ENCODE measurements around the gene KLK13.

The KLK13 gene

DNA sequence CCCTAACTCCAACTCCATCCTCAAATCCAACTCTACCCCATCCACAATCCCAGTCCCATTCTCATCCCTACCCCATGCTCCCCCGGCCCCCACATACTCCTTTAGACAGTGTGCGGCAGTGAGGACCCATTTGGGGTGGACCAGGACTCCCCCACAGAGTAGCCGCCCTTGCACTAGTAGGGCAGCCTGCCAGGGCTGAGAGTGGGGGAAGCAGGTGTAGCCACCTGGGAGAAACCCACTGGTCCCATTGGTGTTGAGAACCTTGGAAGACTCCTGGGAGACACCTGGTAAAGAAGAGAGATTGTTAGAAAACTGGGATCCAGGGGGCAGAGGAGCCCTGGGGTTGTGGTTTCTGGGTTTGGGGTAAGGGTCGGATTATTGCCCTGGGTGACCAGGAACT, 4.6 kb downstream of the KLK13 start:
- no peak for ATAC-seq
- TF ChIP-seq BACH2 (CRISPR knock-in tag; IDR thresholded peaks at IDR 0.05; ENCODE audit: borderline replicate concordance) (no peak), TCF4 (CRISPR knock-in tag; IDR thresholded peaks at IDR 0.05; ENCODE audit: borderline replicate concordance) (no peak), ZFP3 (CRISPR knock-in tag; IDR thresholded peaks at IDR 0.05) (no peak), OSR1 (CRISPR knock-in tag; IDR thresholded peaks at IDR 0.05) (no peak), GLIS3 (CRISPR knock-in tag; IDR thresholded peaks at IDR 0.05) (no peak), ESRRG (CRISPR knock-in tag; IDR thresholded peaks at IDR 0.05) (no peak), CSDC2 (CRISPR knock-in tag; IDR thresholded peaks at IDR 0.05) (no peak), SNAI2 (CRISPR knock-in tag; IDR thresholded peaks at IDR 0.05) (no peak), PPARA (CRISPR knock-in tag; IDR thresholded peaks at IDR 0.05; ENCODE audit: borderline replicate concordance) (no peak), POU6F1 (CRISPR knock-in tag; IDR thresholded peaks at IDR 0.05; ENCODE audit: borderline replicate concordance, low read depth) (no peak), ZNF8 (CRISPR knock-in tag; IDR thresholded peaks at IDR 0.05) (no peak), ZNF70 (CRISPR knock-in tag; IDR thresholded peaks at IDR 0.05) (no peak), ARNTL (CRISPR knock-in tag; IDR thresholded peaks at IDR 0.05; ENCODE audit: borderline replicate concordance, low read depth) (no peak), ISL1 (CRISPR knock-in tag; IDR thresholded peaks at IDR 0.05) (no peak), CREB5 (CRISPR knock-in tag; IDR thresholded peaks at IDR 0.05; ENCODE audit: low read depth) (no peak), TOX (CRISPR knock-in tag; IDR thresholded peaks at IDR 0.05; ENCODE audit: borderline replicate concordance) (no peak), ZC3H10 (CRISPR knock-in tag; IDR thresholded peaks at IDR 0.05) (no peak)
- TF ChIP-seq, protein P1, sequence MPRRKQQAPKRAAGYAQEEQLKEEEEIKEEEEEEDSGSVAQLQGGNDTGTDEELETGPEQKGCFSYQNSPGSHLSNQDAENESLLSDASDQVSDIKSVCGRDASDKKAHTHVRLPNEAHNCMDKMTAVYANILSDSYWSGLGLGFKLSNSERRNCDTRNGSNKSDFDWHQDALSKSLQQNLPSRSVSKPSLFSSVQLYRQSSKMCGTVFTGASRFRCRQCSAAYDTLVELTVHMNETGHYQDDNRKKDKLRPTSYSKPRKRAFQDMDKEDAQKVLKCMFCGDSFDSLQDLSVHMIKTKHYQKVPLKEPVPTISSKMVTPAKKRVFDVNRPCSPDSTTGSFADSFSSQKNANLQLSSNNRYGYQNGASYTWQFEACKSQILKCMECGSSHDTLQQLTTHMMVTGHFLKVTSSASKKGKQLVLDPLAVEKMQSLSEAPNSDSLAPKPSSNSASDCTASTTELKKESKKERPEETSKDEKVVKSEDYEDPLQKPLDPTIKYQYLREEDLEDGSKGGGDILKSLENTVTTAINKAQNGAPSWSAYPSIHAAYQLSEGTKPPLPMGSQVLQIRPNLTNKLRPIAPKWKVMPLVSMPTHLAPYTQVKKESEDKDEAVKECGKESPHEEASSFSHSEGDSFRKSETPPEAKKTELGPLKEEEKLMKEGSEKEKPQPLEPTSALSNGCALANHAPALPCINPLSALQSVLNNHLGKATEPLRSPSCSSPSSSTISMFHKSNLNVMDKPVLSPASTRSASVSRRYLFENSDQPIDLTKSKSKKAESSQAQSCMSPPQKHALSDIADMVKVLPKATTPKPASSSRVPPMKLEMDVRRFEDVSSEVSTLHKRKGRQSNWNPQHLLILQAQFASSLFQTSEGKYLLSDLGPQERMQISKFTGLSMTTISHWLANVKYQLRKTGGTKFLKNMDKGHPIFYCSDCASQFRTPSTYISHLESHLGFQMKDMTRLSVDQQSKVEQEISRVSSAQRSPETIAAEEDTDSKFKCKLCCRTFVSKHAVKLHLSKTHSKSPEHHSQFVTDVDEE (CRISPR knock-in tag; IDR thresholded peaks at IDR 0.05): no peak

GRCh38 chr19:51059715-51060114, 5.2 kb downstream of the KLK13 start:
- no peak for ATAC-seq

More at GRCh38 chr19:51059715-51060114, 5.2 kb downstream of the KLK13 start:
- TF ChIP-seq CREB5 (CRISPR knock-in tag; IDR thresholded peaks at IDR 0.05; ENCODE audit: low read depth) (no peak), OSR1 (CRISPR knock-in tag; IDR thresholded peaks at IDR 0.05) (no peak), RARB (CRISPR knock-in tag; IDR thresholded peaks at IDR 0.05) (no peak), POU6F1 (CRISPR knock-in tag; IDR thresholded peaks at IDR 0.05; ENCODE audit: borderline replicate concordance, low read depth) (no peak), ZC3H10 (CRISPR knock-in tag; IDR thresholded peaks at IDR 0.05) (no peak)

Data from SK-N-SH treated with all-trans-retinoic acid at 6 μM for 48 hours (cell line).